Measurements from ENCODE around the gene NOS1AP.

DNA sequence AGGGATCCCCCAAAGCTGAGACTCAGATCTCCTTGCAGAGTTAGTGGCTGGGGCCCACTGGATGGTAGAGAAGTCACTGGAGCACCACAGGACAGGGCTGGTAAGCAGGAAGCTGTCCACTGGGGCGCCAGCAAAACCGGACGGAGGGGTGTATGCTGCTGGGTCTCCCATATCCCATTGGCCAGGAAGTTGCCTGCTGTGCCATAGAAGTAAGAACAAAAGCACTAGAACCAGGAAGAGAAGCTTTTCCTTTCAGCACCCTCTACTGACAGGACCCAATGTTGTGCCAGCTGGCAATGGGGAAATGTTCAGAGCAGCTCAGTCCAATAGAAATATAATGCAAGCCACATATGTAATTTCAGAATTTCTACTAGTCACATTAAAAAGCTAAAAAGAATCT lies 160.6 kb downstream of the NOS1AP start:
- TF ChIP-seq HDGF (IDR thresholded peaks at IDR 0.05; ENCODE audit: borderline replicate concordance) (no peak), TARDBP (IDR thresholded peaks at IDR 0.05) (no peak), ZNF384 (IDR thresholded peaks at IDR 0.05) (no peak), PKNOX1 (IDR thresholded peaks at IDR 0.05) (no peak), BHLHE40 (IDR thresholded peaks at IDR 0.05; ENCODE audit: borderline replicate concordance) (no peak), SP1 (IDR thresholded peaks at IDR 0.05) (no peak), SUZ12 (IDR thresholded peaks at IDR 0.05) (no peak), NFRKB (IDR thresholded peaks at IDR 0.05) (no peak)
